SH-SY5Y (cell line): ENCODE results near the gene TARP.

Source experiments
- GATA2 ChIP-seq: IDR thresholded peaks from 2 replicates; pipeline ENCODE4 v1.6.1; 2011; ENCODE audit warnings: mild to moderate bottlenecking, low read depth, low read length
- GATA3 ChIP-seq: IDR thresholded peaks from 2 replicates; pipeline ENCODE4 v1.6.1; 2011; ENCODE audit warnings: low read depth, mild to moderate bottlenecking, low read length, moderate library complexity

DNA sequence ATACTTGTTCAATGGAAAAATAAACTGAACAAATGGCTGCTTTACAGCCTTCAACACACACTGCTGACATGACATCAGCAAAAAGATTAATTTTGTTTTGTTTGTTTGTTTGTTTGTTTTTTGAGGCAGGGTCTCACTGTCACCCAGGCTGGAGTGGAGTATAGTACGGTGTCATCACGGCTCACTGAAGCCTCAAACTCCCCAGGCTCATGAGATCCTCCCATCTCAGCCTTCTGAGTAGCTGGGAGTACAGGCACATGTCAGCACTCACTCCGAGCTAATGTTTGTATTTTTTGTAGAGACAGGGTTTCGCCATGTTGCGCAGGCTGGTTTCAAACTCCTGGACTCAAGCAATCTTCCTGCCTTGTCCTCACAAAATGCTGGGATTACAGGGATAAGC is 10.9 kb downstream of the TARP start:
- TF ChIP-seq GATA3 (no peak), GATA2 (no peak)
